NCI-H510A treated with DMSO at 0.1 percent for 48 hours (cell line): Measurements from ENCODE around the gene PRDM15.
A peak's percentile ranks its signal among the peaks of the same experiment; 100 is the strongest.

Experiments
- DNase-seq: peaks from one replicate; lab custom pipeline; 2025; lab: John Stamatoyannopoulos, UW

PRDM15 gene

DNA sequence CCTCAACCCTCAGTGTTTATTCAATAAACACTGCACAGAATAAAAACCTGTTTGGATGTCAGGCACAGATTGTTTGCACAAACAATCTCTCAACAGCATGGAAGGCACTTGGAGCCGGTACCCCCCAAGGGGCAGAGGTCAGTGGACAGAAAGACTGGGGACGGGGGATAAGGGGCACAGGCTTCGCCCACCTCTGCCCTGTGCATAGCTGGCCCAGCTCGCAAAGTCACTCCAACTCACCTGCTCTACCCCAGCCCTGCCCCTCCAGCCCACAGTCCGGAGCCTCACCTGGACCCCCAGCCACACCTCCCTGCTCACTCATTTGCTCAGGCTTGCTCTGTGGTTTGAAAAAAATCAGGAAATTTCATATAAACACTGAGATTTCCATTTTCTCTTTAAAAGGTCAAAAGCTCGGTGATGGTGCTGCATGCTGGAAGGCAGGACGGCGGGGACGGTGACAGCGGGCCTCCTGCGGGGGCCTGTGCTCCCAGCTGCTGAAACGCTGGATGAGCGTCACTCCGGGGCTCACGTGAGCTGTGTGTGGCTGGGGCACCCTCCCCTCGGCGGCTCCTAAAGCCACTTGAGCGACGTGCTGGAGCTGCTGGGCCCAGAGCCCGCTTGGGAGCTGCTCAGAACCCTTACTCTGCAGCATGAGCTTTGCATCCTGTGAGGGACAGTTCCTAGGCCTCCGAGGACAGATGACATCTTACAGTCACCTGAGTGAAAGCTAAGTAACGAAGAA lies 54.5 kb downstream of the PRDM15 start:
- no peak for DNase-seq

DNA sequence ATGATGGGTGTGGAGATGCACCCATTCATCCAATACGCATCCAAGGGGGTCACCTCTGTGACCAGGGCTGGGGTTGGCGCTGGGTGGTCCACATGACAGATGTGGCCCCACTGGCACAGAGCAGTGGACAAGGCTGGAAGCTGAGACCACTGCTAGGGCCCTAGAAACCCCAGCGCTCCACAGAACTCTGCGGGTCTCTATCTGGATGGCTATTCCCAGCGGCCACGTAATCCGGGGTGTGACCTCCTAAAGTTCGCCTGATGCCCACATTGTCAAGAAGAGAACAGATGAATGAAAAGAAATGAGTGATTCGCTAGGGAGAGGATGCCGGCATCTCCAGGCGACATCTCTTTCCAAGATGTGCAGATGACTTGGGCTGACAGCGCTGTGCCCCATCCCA lies 55.2 kb downstream of the PRDM15 start:
- DNase-seq = no peak

DNA sequence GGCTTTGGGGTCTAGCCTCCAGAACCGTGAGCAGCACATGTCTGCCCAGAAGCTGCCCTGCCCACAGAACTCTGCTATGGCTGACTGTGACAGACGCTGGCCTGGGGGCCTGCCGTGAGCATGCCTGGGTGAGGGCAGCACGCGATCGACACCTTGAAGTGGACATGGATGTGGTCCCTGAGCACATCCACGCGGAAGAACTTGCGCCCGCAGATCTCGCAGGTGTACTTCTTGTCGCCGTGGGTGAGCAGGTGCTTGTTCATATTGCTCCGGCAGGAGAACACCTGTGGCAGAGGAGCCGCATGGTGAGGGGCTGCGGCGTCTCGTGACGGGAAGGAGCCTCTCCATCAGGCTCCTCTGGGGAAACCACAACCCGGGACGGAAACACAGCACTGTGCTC lies 56.0 kb downstream of the PRDM15 start:
- DNase-seq = no peak

DNA sequence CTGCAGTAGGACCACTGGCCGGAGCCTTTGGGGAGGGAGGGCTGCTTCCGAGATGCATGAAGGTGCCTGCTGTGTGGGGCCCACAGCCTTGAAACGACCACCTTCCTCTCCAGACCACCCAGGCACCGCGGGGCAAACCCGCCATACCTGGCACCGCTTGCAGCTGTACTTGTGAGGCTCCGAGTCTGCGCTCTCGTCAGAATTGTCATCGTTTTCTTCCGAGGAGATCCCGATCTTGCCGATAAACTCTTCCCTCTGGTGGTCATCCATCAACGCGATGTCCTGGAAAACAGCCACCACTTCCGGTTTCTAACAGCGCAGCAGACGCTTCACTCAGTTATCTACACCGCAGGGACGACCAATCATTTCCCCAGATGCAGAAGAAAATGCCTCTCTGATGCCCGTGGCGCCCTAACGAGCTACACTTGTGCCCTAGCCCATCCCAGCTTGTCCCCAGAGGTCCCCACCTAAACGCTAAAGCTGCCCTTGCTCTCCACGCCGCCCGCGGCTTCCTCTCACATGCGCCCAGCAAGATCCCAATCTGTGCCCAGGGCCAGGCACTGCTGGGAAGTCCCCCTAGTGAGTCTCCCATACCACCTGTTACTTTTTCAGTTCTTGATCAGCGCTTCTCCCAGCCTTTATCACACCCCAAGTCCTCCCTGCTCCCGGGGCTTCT lies 57.2 kb downstream of the PRDM15 start:
- DNase-seq = no peak

DNA sequence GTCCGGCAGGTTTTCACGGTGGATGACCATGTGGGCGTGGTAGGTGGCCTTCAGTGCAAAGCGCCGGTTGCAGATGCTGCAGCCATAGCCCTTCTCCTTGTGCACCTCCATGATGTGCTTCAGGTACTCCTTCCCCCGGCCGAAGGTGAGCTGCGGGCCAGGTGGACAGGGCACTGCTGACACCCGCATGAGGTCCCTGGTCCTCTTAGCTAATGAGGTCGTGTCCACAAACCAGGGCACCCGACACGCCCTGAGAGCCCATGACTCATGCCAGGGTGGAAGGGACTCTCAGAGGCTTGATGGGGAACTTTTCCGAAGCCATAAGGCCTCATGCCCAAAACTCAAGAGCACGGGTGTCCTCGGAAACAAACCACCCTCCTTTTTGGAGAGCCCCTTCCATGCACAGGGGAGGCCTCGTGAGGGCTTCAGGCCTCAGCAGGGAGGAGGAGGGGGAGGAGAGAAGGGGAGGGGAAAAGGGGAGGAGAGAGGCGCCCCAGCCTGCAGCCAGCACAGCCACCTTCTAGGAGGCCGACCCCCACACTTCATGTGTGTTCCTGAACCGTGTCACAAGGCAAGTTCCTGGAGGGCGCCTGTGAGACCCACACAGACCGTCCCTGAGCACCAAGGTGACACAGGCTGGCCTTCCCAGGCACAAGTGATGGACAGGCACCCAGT lies 57.9 kb downstream of the PRDM15 start:
- no peak for DNase-seq

DNA sequence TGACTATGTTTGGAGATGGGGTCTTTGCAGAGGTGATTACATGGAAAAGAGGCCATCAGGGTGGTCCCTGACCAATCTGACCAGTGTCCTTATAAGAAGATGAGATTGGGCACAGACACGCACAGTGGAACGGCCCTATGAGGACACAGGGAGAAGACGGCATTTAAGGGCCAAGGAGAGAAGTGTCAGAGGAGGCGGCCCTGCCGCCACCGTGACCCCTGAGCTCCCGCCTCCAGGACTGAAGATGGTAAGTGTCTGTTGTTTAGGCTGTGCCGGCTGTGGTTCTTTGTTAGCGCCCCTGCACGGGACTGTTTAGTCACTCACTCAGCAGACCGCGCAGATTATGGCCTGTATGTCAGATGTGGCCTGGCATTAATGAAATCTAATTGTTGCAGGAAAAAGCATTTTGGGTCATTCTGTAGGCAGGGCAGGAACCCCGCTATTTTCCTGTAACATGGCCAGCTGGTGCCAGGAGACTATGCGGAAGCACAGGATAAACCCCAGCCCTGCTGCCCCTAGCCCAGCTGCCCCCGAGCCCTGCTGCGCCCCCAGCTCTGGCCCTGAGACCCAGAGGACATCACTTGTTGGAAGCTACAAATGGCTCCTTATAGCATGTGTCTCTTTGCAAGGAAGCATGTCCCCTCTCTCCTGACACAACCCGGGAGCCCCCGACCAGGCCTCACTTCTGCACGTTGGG lies 58.6 kb downstream of the PRDM15 start:
- no peak for DNase-seq

DNA sequence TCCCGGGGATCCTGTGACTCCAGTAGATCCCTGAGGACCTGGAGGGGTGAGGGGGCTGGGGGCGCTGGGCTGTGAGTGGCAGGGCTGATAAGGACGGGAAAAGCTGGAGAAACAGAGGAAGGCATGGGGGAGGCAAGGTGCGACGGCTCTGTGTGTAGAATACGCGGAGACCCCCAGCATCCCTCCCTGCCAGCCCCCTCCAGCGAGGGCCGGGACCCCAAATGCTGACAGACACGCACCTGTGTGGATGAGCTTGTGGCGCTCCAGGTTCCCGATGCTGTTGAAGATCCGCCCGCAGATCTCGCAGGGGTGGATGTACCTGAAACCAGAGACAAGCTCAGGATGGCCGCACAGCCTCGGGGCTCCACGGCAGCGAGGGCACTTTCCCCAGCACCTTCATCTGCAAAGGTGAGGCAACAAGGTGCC lies 59.3 kb downstream of the PRDM15 start:
- DNase-seq = no peak

DNA sequence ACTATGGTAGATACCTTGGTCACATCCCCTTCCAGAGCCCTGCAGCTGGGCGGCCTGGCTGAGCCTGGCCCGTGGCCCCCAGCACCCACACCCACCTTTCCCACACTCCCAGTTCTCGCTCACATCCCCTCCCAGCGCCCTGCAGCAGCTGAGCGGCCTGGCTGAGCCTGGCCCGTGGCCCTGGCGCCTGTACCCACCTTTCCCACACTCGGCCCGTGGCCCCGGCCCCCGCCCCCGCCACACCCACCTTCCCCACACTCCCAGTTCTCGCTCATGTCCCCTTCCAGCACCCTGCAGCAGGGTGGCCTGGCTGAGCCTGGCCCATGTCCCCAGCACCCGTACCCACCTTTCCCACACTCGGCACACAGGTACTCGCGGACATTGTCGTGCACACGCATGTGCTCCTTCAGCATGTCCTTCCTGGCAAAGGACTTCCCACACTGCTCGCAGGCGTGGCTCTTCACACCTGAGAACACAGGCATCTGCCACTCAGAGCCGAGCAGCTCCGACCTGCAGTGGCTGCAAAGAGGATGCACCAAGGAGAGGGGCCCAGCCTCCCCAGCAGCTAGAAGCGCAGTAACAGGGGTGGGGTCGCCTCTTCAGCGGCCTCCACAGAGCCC lies 59.8 kb downstream of the PRDM15 start:
- DNase-seq = no peak

DNA sequence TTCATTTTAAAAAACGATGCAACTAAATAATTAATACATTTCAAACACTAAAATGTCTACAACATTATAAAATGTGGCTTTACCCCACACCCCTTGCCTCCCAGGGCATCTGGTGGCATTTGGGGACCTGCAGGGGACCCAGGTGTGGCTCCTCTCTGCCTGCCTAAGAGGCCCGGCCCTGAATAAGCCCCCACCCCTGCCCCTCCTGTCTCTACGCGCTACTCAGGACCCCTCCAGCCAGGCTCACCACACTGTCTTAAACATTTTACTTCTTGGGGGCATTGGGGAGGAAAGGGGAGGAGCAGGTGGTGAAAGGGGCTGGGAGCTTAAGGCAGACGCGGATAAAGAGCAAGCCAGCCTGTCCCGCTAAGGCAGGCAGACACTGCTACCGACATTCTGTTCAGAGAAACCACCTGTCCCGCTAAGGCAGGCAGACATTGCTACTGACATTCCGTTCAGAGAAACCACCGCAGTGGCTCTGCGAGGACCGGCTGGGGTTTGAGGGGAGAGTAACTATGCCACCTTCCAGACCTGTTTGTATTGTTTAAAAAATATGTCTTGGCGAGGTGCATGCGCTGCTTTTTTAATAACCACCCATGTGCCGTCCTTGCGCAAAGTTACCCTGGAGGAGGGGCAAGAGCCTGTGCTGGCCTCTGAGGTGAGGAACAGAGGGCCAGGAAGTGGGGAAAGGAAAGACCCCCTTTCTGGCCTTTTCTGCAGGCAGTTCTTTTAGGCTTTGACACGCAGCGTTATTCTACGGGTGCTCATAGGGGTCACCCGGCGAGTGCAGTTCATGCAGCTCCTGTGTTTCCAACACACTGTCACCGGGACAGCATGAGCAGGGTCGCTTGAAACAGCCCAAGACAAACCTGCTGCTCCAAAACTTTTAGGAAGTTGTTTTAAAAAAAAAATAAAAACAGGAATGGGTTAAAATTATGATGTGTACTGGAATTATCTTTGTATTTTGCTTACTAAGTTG lies 61.0 kb downstream of the PRDM15 start:
- DNase-seq = no peak

DNA sequence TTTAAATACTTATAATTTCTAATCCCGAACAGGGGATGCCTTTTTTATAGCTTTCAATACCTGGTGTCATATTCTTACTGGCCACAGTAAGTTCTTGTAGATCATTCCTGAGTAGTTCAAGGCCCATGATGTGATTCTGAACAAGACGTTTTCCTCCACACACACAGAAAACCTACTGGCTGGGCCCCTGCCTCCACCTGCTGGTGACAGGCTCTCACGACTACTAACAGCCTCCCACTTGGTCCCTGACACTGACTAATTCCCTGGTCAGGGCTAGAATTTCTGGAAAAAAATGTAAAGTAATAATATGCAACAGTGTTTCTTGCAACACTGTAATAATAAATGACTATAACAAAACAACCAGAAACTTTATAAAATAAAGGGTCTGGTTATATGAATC lies 61.9 kb downstream of the PRDM15 start:
- DNase-seq = peak; percentile 67

DNA sequence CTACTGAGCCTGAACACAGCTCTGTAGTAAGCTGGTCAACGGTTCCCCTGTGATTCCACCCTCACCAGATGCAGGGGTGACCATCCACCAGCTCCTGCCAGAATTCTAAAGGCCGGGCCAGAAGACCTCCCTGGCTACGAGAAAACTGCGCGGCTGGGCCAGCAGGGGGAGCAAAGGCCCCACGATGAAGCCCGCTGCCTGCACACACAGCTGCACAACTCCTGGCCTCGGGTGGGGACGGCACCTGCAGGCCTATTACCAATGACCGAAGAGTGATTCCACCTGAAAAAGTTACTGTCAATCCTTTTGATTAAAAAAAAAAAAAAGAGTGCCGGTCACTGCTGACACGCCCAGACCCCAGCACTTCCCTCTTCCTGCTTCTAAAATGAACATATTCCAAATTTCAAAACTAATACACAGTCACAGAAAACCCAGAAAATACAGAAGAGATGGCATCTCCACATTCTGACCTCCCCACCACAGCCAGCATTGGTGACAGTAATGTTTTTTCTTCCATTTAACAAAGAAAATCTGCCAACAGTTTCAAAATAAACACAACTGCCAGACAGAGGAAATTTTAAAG lies 62.5 kb downstream of the PRDM15 start:
- peak; percentile 33 for DNase-seq

DNA sequence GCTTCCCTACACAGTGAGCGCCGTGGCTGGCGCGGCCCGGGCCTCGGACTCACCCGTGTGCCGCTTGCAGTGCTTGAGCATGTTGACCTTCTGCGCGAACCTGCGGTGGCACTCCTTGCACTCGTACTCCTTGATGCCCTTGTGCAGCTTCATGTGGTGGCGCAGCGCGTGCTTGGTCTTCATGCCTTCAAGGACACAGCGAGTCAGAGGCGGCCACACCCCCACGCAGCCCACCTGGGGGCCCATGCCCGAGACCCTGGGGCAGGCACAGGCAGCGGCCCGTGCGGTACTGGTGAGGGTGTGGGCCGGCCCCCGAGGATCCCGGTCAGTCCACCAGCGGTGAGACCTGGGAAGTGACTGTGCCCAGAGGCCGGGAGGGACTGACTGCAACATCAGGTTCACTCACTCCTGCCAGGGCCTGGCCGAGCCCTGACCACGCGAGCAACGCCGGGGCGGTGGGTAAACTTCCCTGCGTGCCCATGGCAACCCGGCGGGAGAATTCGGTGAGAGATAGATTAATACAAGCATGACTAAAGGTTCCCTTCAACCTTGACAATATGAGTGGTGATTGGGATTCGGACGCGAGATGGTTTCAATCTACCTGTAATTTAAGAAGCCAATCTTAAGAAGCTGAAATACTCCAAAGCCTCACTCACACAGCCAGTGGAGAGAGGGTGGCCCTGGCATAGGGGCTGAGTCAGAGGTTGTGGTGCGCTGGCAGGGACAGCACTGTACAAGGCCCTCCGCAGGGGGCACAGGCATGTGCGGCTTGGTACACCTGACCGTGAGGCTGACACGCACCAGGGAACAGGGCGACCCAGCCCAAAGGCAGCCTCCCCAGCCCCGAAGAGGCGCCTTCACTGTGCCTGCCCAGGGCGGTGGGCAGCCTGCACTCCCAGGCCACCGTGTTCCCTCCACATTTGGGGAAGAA lies 63.2 kb downstream of the PRDM15 start:
- no peak for DNase-seq

DNA sequence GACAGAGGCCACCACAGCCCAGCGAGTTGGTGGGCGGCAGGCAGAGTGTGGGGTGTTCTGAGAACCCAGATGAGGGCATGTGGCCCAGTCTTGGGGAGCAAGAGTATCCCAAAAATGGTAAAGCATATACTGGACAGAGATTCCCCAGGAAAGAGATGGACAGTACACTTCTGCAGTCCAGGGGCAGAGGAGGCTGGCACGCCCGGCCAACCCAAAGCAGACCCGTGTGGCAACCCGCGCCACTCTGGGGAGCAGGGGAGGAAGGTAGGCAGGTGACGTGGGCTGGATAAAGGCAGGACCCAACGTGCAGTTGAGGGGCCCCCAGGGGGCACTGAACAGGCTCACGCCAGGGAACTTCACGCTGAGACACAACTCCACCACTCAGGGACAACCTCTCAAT lies 65.9 kb downstream of the PRDM15 start:
- no peak for DNase-seq

DNA sequence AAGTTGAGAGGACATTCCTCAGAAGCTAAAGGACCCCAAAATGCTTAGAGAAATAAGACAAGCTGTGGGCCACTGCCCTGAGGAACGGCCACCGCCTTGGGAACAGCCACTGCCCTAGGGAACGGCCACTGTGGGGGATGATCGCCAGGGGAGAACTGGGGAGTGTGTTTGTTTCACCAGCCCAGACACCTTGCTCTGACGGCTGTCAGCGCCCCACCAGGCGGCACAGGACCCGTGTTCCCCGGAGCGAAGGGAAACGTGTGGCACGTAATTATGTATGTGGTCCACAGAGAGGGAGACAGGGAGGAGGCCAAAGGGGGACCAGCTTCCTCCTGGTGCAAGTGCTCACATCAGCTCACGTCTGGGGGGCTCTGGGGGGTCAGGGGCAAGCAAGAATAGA lies 66.5 kb downstream of the PRDM15 start:
- no peak for DNase-seq

DNA sequence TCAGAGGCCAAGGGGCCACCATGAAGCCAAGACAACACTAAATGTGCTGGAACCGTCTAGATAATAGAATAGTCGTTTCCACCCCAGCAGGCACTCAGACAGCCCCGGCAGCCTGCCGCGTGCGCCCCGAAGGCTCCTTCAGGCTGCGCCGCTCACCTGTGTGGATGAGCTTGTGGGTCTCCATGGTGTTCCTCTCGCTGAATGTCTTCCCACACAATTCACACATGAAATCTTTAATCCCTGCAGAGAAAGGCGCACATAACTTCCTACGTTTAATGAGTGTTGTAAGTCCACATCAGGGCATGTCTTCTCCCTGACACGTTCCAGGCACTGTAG lies 68.6 kb downstream of the PRDM15 start:
- DNase-seq = no peak

DNA sequence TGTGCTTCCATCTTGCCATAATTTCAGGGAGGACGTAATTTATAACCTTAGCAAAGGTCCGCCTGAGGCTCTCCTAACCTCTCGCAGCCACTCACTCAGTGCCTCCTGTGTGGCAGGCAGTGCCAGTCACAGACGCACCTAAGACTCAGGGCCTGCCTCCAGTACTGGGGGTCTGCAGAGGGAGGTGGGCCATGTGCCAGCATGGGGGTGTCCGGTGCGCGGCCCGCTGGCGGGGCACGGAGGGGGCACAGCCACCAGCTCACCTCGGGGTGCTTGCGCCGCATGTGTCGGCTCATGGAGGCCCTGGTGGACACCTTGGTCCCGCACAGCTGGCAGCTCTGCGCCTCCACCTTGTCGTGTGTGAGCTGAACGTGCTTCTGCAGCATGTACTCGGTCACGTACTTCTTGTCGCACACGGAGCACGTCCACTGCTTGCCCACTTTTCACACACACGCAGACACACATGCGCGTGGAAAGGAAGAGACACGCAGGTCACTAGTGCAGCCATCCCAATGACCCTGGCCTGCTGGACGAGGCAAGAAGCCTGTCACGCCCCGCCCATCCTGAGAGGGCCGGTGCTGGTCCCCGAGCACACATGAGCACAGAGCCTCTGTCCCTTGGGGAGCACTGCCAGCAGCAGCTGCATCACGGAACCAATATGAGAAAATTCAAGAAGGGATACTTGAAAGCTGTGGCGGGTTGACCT lies 69.1 kb downstream of the PRDM15 start:
- DNase-seq = no peak

DNA sequence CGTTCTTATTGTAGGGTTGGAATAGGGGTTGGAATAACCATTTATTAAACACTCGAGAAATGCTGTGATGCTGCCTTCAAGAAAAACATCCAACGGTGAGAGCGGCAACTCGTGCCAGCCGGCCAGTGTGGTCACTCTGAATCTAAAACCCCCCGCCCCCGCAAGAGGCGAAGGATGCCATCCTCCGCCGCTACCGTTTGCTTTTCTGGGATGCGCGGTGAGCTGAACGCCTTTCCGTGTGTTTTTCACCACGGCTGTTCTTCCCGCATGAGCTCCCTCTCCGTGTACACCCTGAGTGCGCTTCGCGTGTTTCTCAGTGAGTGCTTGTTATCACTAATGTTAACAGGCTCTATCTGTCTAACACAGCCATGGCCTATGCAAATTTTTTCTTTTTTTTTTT lies 70.3 kb downstream of the PRDM15 start:
- DNase-seq = no peak

DNA sequence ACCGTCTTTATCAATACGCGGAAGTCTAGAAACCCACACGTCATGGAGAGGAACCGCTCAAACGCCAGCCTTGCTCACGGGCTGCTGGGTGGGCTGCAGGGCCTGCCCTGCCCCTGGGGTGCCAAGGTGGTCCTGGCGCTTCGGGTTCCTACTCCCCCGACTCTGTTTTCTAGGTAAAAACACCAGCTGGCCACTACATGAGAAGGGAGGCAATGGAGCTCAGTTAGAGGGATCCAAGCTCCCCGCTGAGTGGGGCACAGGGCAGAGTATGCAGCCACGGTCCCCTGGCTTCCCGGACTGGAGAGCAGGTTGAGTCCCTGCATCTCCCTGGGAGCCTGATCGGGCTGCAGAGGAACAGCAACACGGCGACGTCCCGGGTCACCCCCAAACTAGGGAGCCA lies 71.0 kb downstream of the PRDM15 start:
- no peak for DNase-seq

DNA sequence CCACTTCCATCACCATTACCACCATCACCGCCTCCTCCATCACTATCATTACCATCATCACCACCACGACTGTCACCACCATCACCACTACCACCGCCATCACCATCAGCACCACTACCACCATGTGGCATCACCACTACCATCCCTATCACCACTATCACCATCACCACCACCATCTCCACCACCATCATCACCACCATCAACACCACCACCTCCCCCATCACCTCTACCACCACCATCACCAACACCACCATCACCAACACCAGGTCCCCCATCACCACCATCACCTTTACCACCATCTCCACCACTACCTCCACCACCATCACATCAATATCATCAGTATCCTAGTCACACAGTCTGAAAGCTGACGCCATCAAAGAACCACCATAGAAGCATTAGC lies 72.4 kb downstream of the PRDM15 start:
- DNase-seq = no peak
